ENCODE measurements around the gene CD244.
"Not testable (repeated sequence)": the region's sequence is repeated elsewhere in the genome, so short reads cannot be mapped to it uniquely, and the experiment has no call there.

CD244 gene

DNA sequence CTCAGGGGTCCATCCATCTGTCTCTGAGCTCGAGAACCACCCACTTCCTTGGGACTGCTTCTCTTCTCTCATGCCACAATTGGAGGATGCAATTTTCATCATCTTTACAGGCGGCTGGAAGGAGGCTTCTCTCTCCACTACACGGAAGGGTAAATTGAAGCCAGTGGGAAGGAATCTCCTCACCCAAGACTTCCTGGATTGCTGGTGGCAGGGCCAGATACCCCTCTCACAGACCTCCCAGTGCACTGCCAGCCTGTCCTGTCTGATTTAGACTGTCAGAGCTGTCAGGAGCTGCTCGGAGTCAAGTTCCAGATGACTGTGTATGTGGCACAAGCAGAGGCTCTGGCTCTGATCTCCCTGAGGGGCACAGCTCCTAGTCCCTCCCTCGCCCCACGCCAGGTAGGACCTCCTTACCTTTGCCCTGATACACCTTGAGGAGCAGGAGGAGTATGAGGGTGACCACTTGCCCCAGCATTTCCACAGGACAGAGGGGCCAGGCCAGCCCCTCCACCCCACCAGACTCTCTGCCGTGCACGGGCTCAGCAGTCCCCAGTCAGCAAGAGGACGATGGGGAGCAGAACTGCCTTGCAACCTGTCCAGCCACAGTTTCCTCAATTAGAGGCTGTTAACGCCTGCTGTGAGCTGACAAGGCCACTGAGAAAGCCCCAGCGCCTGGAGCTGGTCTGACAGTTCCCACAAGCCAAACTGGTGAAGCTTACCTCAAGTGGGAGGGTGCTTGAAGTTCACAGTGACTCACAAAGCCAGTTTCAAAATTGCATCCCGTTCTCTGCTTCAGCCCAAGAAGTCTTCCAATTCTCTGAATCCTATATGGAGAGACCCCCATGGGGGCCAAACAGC lies at the start of gene CD244:
CD244 (minus strand) TSS at position 685 of the 858 bp plus-strand sequence; CDS start at position 475, 210 bp downstream.
- DNase-seq = peak; percentile 77

- no peak for DNase-seq
Observed at GRCh38 chr1:160911925-160912324, 49.2 kb upstream of the CD244 start.

- DNase-seq = peak; percentile 82
Observed at GRCh38 chr1:160911441-160911840, 48.8 kb upstream of the CD244 start.

DNA sequence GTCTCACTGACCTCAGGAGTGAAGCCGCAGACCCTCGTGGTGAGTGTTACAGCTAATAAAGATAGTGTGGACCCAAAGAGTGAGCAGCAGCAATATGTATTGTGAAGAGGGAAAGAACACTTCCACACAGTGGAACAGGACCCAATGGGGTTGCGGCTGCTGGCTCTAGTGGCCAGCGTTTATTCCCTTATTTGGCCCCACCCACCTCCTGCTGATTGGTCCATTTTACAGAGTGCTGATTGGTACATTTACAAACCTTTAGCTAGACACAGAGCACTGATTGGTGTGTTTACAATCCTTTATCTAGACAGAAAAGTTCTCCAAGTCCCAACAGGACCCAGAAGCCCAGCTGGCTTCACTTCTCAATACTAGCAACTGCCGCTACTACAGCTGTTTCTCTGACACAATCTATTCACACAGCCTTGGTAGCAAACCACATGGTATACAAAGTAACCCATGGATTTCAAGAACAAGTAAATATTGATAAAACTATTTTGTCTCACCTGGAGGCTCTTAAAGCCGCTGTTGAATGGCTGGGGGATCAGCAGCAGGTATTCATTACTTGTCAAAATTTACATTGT lies 47.6 kb upstream of the CD244 start:
- DNase-seq = no peak

DNA sequence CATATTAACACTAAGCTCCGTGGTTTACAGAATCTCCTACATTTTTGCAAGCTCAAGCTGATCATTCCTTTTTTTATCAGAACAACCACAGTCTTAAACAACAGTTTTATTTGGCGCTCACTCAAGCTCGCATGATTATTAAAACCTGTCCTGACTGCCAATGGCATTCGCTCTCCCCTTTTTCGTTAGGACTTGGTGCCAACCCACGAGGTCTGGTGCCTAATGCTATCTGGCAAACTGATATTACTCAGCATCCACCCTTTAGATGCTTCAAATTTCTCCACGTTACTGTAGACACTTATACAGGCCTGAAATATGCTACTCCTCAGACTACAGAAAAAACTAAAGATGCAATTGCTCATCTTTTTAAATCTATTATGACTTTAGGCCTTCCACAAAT lies 45.3 kb upstream of the CD244 start:
- no peak for DNase-seq

GRCh38 chr1:160905617-160905989 lies 42.9 kb upstream of the CD244 start:
- no peak for DNase-seq

DNA sequence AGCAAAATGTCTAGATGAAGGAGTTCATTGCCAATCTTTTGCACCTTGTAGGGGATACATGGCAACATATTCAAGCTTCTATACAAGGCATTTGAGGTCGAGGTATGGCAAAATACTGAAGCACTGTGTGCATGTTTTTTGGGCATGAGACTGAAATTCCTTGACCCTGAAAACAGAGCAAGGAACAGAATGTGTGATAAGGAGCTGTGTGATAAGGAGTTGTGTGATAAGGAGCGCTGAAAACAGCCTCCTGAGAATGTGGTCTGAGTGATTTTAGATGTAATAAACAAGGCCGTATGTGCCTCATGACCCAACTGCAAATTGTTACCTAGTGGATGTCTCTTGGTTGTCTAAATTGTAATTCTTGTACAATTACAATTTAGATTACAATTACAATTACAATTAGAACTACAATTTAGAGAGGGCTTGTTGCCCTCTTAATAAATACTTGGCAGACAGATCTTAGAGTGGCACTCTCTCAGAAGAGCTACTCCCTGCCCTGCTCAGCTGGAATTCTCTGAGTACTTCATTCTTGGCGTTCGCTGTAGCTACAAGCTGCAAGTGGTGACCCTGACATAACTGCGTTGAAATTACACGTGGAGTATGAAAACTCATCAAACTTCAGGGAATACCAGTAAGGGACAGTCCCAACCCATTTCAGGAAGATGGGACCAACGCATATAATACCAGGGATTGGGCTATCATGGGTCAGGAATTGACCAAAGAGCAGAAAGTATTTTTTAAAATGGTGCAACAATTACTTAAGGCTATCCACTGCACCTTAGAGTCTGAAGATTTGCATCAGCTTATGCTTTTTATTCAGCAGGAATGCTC lies 42.3 kb upstream of the CD244 start:
- no peak for DNase-seq

DNA sequence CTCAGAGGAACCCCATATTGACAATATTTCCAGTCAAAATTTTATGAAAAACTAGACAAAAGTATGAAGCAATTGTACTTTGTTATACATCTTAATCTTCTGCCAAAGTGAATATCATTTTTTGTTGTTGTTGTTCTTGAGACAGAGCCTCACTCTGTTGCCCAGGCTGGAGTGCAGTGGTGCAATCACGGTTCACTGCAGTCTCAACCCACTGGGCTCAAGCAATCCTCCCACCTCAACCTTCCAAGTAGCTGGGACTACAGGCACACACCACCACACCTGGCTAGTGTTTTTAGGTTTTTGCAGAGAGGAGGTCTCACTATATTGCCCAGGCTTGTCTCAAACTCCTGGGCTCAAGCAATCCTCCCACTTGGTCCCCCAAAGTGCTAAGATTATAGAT lies 39.6 kb upstream of the CD244 start:
- DNase-seq = not testable (repeated sequence)

GRCh38 chr1:160901768-160902167 lies 39.1 kb upstream of the CD244 start:
- no peak for DNase-seq

DNA sequence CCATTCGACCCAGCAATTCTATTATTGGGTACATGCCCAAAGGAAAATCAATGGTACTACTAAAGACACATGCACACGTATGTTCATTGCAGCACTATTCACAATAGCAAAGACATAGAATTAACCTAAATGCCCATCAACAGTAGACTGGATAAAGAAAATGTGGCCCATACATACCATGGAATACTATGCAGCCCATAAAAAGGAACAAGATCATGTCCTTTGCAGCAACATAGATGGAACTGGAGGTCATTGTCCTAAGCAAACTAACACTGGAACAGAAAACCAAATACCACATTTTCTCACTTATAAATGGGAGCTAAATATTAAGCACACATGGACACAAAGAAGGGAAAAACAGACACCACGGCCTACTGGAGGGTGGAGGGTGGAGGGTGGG lies 38.0 kb upstream of the CD244 start:
- DNase-seq = not testable (repeated sequence)

GRCh38 chr1:160894368-160895135 lies 31.9 kb upstream of the CD244 start:
- not testable (repeated sequence) for DNase-seq

DNA sequence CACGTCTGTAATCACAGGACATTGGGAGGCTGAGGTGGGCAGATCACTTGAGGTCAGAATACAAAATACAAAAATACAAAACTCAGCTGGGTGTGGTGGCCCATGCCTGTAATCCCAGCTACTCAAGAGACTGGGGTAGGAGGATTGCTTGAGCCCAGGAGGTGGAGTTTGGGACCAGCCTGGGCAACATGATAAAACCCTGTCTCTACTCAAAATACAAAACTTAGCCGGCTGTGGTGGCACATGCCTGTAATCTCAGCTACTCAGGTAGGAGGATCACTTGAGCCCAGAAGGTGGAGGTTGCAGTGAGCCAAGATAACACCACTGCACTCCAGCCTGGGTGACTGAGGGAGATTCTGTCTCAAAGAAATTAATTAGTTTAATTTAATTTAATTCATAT lies 28.8 kb upstream of the CD244 start:
- DNase-seq = no peak

DNA sequence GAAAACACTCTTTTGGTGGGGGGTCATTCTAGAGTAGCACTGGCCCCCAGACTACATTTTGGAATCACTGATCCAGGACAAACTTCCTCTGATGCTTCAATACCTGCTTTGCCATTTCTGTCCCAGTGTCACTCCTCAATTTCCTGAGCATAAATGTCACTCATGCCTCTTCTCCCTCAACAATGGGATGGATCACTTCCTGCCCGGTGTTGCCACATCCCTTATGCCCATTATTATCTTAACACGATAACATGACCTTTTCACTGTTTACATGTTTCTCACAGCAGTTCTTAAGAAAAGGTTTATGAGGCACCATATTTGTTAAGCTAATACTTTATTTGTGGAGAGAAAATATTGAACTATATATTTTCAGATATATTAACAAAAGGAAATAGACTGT lies 26.2 kb upstream of the CD244 start:
- DNase-seq = no peak

DNA sequence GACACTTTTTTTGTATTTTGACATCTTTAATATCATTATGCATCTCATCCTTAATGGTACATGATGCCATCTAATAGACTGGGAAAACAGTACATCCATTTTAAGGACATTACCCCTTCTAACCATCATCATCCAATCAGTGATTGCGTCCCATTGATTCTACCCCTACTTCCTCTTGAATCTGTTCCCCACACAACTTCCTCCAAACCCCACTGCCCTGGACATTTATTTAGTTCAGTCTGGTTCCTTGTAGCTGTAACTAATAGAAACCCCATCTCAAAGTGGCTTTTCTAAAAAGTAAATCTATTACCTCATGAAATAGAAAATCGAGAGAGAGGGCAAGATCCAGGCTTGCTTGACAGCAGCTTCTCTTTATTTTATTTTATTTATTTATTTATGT lies 24.4 kb upstream of the CD244 start:
- DNase-seq = no peak

GRCh38 chr1:160885042-160885441 lies 22.4 kb upstream of the CD244 start, which contains the start of gene ITLN1:
Gene ITLN1, minus strand, starts transcription at chr1:160885180. Its CDS starts 303 bp downstream, at chr1:160884877.
- no peak for DNase-seq

- DNase-seq = peak; percentile 71
Observed at GRCh38 chr1:160884579-160884978, 21.9 kb upstream of the CD244 start.

GRCh38 chr1:160883581-160884513 lies 21.2 kb upstream of the CD244 start:
- DNase-seq = no peak

- DNase-seq = no peak
Observed at GRCh38 chr1:160882582-160882981, 19.9 kb upstream of the CD244 start.

DNA sequence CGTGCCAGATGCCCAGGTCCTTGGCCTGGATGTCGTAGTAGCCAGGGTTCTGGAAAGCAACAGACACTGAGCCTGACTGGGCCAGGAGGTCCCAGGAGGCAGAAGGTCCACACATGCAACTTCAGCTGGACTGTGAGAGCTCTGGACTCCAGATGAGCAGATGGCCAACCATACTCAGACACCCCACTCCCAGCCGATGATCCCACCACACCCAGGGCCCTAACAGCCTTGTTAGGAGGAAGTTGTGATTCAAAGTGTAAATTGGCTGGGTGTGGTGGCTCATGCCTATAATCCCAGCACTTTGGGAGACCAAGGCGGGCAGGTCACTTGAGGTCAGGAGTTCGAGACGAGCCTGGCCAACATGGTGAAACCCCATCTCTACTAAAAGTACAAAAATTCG lies 18.6 kb upstream of the CD244 start:
- not testable (repeated sequence) for DNase-seq

GRCh38 chr1:160880216-160880615 lies 17.5 kb upstream of the CD244 start:
- DNase-seq = no peak

DNA sequence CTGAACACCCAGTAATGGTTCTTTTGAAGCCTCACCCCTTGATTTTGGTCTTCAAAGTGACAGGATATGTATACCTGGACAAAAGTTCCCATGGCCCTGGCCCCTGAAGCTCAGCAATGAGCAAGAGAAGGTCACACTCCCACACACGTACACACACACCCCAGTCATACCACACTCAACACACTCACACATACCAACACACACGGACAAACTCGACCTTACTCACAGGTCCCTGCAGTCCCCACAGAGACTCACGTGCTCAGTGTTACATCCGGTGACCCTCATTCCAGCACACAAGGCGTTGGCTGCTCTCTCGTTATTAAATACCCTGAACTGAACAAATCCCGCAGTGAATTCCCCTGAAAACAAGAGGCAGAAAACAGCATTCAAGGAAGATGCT lies 16.4 kb upstream of the CD244 start:
- DNase-seq = no peak

DNA sequence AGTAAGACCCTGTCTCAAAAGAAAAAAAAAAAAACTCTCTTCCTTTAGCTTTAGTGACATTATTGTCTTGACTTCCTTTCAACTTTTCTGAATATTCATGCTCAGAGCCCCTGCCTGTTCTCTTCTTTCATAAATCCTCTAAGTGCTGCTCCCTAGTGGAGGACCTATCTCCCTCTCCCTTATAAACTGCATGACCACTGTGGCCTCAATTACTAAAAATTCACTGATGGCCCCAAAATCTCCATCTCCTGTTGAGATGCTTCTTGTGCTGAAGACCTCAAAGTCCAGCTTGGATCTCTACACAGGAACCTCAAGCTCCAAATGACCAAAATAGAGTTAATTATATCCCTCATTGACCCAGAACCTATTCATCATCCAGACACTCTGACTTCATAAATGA lies 14.5 kb upstream of the CD244 start:
- DNase-seq = no peak
